ENCODE results near the gene GALNT4.

DNA sequence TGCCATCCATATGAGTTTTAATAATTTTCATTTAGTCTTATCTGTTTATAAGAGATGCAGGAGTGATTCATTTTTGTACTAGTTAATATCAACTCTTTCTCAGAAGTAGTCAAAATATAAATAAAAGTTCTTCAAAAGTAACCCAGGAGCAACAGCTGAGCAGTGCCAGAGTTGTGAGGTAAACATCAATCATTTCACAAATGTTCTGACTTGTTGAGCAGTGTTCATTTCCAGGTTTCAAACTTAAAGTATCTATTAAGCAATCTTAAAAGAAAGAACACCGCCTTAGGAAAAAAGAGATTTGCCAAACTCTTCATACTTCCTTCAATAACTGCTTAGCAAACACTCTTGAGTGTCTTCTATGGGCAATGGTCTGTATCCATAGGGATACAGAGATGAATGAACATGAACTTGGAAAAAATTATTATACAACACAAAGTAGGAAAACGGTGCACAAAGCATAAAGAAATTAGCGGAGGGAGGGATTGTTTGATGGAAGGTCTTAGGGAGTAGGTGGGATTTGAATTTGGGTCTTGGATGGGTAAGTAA is 43.2 kb upstream of the GALNT4 start:
- TF ChIP-seq, protein P1, sequence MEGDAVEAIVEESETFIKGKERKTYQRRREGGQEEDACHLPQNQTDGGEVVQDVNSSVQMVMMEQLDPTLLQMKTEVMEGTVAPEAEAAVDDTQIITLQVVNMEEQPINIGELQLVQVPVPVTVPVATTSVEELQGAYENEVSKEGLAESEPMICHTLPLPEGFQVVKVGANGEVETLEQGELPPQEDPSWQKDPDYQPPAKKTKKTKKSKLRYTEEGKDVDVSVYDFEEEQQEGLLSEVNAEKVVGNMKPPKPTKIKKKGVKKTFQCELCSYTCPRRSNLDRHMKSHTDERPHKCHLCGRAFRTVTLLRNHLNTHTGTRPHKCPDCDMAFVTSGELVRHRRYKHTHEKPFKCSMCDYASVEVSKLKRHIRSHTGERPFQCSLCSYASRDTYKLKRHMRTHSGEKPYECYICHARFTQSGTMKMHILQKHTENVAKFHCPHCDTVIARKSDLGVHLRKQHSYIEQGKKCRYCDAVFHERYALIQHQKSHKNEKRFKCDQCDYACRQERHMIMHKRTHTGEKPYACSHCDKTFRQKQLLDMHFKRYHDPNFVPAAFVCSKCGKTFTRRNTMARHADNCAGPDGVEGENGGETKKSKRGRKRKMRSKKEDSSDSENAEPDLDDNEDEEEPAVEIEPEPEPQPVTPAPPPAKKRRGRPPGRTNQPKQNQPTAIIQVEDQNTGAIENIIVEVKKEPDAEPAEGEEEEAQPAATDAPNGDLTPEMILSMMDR (conservative IDR thresholded peaks at IDR 0.05; ENCODE audit: low read length) = no peak
- no peak for TF ChIP-seq EZH2phosphoT487 (IDR thresholded peaks at IDR 0.05; ENCODE audit: borderline replicate concordance)
